NCI-H748 treated with DMSO at 0.1 percent for 48 hours (cell line): ENCODE measurements around the gene CDKN2C.
"Not testable (repeated sequence)": the region's sequence is repeated elsewhere in the genome, so short reads cannot be mapped to it uniquely, and the experiment has no call there.

Experiments used
- DNase-seq: peaks from one replicate; lab custom pipeline; 2025; lab: John Stamatoyannopoulos, UW

CDKN2C gene

DNA sequence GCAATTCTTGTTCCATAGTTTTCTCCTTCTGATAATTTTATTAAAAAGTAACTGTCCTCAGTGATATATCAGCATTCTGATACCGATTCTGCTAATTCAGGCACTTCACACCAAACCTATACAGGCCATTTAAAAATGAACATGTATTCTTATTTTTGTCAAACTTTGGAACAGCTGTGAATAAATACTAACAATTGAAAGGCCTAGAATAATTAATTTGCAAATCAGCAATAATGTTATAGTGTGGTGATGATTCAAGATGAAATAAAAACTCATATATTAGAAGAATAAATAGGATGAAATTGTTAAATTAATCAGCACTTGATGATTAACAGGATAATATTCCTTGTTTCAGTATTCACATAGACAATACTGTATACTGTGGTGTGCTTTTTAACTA, 9.9 kb downstream of the CDKN2C start:
- peak; percentile 48 for DNase-seq

DNA sequence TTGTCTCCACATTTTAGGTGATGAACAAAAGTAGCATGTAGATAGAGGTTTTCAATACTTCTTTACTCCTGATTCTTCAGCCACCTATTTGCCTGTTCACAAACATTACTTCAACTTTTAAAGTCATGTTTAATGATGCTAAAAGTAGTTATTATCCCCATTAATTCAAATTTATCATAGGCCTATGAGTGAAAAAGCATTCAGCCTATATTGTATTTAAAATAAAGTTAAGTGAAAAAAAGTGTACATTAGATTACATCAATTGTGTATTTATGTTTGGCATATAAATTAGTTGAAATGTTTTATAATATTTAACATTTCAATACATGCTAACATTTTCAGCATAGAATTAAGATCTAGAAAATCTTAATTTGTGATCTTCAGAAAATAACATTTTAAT, 10.5 kb downstream of the CDKN2C start:
- peak; percentile 43 for DNase-seq

DNA sequence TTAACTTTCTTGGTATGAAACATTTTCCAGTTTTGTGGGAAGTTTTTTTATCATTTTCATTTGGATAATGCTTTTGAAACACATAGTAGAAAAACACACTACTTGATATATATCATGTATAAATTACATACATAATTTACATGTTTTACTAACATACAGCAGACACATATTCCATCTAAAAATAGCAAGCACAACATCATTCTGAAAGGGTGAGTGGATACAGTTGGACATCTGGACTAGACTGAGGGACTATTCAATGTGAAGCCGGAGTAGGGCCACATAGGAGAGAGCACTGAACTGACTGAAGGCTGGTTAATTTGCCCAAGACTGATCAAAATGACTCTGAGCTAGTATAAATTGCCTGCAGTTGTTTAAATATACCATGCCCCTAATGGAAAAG, 11.7 kb downstream of the CDKN2C start:
- peak; percentile 94 for DNase-seq

DNA sequence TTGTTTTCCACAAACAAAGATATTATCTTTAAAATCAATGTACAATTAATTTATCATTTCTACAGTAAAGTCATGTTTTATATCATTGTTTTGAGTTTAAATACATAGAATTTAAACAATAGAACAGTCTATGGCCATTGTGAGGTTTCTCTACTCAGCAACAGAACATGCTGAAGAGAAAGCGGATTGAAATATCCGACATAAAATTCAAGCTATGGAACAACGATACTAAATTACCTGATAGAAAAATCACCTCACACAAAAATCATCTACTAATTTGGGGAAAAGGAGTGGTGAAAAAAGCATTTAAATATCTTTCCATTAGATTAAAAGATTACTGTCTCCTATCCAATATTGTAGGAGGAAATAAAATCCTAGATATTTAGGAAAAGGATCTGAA, 12.6 kb downstream of the CDKN2C start:
- DNase-seq = peak; percentile 80

DNA sequence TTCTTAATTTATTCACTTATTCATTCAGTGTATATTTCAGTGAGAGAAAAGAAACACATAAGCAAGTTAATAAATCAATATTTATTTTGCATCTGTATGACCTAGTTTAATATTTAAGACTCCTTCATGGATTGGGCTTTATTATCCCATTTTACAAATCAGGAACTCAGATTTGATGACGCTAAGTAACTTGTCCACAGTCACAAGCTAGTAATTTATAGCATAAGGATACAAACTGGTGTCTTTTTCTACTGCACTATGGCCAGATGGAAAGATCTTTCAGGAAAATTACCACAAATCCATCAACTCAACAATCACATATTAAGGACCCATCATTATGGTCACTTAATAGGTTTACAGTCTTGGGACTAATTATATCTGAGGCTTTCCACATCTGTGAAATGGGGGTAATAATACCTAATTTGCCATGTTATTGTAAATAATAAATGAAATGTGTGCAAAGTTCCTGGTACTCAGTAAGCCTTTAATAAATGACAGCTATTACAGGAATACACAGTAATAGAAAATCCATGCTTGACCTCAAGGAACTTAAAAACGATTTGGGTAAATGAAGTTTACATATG, 13.3 kb downstream of the CDKN2C start:
- peak; percentile 95 for DNase-seq

DNA sequence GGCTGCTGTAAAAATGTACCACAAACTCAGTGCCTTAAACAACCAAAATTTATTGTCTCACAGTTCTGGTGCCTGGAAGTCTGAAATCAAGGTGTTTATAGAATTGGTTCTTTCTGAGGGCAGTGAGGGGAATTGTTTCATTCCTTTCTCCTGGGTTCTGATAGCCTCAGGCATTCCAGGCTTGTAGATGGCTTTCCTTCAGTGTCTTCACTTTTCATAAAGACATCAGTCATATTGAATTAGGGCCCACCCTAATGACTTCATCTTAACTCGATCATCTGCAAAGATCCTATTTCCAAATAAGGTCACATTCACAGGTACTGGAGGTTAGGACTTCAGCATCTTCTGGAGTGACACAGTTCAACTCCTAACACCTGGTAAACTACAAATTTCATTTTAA, 15.0 kb downstream of the CDKN2C start:
- DNase-seq = no peak

DNA sequence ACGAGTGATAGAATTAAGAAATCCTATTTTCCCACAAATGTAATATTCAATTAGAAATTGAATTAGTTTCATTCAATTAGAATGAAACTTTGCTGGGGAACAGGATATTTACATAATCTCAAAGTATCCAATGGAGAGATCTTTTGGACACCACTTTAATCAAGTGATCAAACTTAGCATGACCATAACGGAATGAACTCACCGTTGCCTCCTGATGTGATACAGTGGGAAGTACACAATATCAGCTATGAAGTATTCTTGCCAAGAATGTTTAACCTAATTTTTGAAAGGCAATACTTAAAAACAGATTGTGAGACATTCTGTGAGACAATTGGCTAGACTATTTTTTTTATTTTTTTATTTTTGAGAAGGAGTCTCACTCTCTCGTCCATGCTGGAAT, 16.6 kb downstream of the CDKN2C start:
- no peak for DNase-seq

DNA sequence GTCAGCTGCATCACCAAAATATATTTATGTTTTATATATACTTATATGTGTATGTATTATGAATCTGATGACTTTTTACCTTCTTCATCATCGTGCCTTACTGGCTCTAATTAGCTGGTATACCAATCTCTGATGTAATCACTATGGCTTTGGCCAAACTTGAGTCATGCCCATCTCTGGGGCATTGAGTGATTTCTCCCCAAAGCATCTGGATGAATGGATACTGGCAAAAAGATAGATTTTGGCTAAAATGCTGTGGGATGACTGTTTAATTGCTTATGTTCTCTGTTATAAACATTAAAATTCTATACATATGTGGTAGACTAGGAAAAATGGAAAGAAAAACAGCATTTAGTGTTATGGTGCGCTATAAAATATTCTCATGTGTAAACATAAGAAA, 19.6 kb downstream of the CDKN2C start:
- no peak for DNase-seq

DNA sequence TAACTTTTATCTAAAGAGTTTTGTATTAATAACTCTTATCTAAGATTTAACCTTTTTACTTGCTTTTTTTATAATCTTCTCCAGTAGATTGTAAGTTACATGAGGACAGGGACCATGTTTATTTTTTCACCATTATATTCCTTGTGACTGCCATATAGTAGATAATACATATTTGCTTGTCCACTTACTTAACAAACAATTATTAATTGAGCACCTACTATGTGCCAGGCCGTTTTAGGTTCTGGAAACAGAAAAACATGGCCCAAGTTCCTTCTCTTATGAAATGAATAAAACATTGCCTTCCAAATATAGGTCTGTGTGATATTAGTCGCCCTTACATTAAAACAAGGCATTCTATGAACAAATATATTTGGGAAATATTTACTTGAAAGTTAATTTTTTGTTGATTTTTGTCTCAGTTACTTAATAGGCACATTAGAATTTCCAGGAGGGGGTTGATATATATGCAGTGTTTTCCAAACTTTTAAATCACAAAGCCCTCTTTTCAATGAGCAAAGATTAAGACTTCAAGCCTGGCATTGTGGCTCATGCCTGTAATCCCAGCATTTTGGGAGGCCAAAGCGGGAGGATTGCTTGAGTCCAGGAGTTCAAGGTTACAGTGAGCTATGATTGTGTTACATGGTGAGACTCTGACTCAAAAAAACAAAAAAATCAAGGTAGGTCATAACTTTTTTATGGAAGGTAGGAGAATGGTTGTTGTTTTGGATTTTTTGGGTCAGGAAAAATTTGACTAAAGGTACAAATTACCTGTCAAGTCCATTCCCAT, 22.7 kb downstream of the CDKN2C start:
- DNase-seq = no peak

DNA sequence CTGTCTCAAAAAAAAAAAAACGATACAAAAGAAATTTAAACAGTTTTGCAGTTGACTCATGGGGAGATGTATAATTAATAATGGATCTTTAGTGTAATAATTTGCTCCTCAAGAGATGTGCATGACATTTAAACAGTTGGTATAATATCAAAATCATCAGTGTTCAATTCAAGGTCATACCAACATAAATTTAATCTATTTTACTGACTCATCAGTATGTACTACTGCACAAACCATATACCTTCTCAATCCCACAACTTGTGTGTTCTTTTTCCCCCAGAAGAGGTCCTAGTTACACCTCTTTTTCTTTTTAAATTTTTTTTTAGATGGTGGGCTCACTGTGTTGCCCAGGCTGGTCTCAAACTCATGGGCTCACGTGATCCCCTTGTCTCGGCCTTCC, 23.6 kb downstream of the CDKN2C start:
- DNase-seq = no peak

DNA sequence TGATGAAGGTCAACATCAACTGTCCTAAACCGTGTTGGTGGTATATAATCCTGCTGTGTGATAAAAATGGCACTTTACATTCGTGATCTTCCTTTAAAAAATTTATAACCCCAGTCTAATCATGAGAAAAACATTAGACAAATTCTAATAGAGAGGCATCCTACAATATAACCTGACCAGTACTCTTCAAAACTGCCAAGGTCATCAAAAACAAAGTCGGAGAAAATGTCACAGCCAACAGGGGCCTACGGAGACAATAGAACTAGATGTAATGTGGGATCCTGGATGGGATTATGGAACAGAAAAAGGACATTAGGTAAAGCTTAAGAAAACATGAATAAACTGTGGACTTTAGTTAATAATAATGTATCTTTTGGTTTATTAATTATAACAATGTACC, 25.0 kb downstream of the CDKN2C start:
- no peak for DNase-seq

DNA sequence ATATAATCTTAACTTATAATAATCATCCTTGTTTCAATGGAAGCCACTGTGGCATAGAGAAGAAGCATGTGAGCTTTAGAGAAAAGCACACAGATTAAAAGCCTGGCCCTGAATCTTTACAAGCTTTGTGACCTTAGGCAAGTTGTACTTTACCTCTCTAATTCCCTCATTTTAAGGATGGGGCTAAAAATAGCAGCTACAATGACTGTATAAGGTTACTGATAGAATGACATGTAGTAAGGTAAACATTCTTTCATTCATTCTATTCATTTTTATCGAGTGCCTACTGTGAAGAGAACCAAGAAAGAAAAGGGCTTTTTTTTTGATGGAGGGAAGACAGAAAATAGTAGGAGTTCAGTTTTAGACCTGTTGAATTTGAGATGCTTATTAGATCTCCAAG, 25.6 kb downstream of the CDKN2C start:
- DNase-seq = peak; percentile 60

DNA sequence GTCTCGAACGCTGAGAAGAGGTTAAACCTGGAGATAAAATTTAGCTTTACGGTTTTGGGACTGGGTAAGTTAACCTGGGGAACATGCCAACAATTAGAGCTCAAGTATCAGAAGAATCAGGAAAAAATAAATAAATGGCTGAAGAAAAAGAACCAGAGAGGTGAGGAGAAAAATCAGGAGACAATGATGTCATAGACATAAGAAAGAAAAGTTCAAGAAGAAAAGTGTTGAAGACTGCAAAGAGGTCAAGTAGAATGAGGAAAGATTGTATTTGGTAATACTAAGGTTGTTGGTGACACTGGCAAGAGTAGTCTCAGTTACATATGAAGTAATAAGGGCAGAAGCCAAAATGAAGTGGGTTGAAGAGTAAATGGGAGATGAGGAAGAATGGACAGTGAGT, 26.0 kb downstream of the CDKN2C start:
- no peak for DNase-seq

DNA sequence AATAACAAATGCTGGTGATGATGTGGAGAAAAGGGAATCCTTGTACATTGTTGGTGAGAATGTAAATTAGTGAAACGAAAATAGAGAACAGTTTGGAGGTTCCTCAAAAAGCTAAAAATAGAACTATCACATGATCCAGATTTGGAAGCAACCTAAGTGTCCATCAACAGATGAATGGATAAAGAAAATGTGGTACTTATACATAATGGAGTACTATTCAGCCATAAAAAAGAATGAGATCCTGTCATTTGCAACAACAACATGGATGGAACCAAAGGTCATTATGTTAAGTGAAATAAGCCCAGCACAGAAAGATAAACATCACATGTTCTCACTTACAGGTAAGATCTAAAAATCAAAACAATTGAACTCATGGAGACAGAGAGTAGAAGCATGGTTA, 29.3 kb downstream of the CDKN2C start:
- not testable (repeated sequence) for DNase-seq

DNA sequence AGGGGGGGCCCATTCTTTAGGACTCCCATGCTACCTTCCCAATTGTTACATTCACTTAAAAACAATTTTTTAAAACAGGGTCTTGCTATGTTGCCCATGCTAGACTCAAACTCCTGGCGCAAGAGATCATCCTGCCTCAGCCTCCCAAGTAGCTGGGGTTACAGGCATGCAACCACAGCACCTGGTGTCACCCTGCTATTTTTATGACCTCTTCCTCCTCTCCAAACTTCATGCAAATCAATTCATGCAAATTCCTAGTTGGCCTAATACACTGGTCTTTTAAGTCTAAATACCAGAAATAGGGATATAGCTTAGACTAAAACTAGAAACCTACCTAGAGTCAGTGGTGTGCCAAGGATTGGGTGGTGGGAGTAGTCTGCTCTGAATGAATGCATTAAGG, 30.1 kb downstream of the CDKN2C start:
- no peak for DNase-seq

DNA sequence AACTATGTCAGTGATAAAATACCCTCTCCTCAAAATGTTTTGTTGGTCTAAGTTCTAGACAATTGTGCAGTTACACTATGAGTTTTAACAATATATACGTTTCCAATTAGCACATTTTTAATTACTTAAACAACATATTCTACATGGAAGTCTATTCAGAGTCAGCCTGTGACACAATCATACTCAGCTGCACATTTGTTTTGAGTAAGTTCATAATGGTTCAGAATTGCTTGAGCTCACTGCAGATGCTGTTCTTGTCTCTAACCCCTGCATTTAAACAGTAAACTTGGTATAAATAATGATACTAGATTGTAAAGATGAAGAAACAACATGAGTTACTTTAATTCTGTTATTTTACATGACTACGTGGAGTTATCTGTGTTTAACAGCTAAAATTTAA, 30.6 kb downstream of the CDKN2C start:
- DNase-seq = no peak

DNA sequence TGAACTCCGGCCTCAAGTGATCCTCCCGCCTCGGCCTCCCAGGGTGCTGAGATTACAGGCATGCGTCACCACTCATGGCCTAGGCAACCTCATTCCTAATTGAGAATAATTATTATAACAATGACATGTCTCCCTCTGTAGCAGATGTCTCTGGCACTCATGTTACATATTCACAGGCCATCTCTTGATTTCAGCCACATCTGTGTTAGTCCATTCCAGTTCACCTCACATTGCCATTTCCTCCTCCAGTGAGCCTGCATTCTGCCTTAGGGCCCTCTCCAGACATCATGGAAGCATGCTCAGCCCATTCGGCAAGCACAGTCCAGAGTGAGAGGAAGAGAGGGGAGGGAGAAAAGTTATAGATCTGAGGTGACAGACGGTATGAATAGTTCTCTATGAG, 32.5 kb downstream of the CDKN2C start:
- peak; percentile 19 for DNase-seq

DNA sequence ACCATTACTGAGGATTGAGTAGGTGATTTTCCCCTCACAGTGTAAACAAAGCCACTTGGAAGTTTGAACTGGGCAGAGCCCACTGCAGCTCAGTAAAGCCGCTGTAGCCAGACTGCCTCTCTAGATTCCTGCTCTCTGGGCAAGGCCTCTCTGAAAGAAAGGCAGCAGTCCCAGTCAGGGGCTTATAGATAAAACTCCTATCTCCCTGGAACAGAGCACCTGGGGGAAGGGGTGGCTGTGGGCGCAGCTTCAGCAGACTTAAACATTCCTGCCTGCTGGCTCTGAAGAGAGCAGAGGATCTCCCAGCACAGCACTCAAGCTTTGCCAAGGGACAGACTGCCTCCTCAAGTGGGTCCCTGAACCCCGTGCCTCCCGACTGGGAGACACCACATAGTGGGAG, 35.5 kb downstream of the CDKN2C start:
- DNase-seq = not testable (repeated sequence)

DNA sequence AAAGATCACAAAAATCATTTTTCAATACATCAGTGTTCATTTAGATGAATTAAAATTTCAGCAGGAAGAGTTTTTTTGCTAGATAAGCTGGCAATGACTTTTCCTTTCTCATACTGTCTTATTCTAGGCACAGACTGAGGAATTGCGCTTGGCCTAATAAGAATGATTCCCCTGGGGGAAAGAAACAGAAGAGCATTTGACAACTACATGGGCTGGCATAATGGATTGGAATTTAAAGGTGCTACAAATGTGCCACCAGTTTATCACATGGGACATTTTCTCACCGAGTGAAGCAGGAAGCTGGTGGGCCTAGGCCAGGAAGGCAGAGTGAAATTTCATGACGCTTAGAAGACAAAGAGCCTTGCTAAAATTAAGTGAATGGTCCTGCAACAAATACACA, 39.3 kb downstream of the CDKN2C start:
- DNase-seq = no peak

DNA sequence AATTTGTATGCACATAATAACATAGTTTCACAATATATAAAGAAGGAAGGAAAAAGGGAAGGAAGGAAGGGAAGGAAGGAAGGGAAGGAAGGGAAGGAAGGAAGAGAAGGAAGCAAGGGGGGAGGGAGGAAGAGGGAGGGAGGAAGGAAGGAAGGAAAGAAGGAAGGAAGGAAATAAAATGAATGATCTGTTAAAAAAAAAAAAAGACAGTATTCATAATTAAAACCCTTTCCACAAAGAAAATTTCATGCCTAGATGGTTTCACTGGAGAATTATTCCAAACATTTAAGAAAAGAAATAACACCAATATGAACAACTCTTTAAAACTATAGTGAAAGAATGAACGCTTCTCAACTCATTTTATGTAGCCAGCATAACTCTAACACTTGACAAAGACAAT, 44.8 kb downstream of the CDKN2C start:
- DNase-seq = no peak

DNA sequence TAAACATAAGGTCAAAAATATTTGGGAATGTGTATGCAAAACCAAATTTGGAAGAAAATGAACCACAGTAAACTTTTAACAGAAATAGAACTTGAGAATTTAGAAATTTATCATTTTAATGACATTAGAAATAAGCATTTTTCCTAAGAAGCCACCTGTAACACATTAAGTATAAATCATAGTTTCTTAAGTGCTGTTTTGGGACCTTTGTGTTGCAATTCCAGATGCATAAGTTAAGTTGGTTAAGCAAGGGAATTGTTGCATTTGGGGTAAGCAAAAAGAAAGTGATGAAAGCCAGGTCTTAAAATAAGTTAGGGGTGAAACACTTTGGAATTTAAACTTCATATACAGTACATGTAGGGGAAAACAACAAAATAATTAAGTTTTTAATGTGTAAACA, 49.8 kb downstream of the CDKN2C start:
- no peak for DNase-seq
